Ishikawa (cell line): ENCODE results near the gene MAP3K13.

Experiments used
- CEBPB ChIP-seq: IDR thresholded peaks from 2 replicates; pipeline ENCODE4 v1.6.1; 2012
- CREB1 ChIP-seq: IDR thresholded peaks from 2 replicates; pipeline ENCODE4 v1.6.1; 2012; ENCODE audit warnings: low read depth
- EP300 ChIP-seq: IDR thresholded peaks from 2 replicates; pipeline ENCODE4 v1.6.1; 2012; ENCODE audit warnings: borderline replicate concordance
- REST ChIP-seq: IDR thresholded peaks from 2 replicates; pipeline ENCODE4 v1.6.1; 2012; ENCODE audit warnings: low read depth, mild to moderate bottlenecking
- TAF1 ChIP-seq: IDR thresholded peaks from 2 replicates; pipeline ENCODE4 v1.6.1; 2012; ENCODE audit warnings: low read depth, mild to moderate bottlenecking
- USF1 ChIP-seq: IDR thresholded peaks from 2 replicates; pipeline ENCODE4 v1.6.1; 2012

- TF ChIP-seq CREB1 (no peak), REST (no peak), CEBPB (no peak), EP300 (no peak), TAF1 (no peak), USF1 (no peak)
These were observed 106.6 kb downstream of the MAP3K13 start for GRCh38 chr3:185469542-185469941.
